Lower lobe of right lung (tissue), 2 donors: Measurements from ENCODE around the gene THSD8. TPM values are rescaled to one million over a fixed set of nuclear protein-coding genes. Genes with fewer than 3 reads are reported as not detected.

ENCODE experiments used
- ATAC-seq, 2 donors: fragments of 200-7000 bp; cut with Tn5 transposase; one replicate each; pipeline ENCODE4 v1.9.1; 2020 to 2022; ENCODE audit warnings: mild to moderate bottlenecking in 2 of 2, moderate library complexity in 2 of 2
- DNase-seq: peaks from one replicate; pipeline ENCODE4 v3.0.0-alpha.2; 2020
- H3K27ac ChIP-seq: fragments of 200-600 bp; one replicate; pipeline ENCODE4 v1.8.0; 2022
- H3K27me3 ChIP-seq: fragments of 200-600 bp; one replicate; pipeline ENCODE4 v1.8.0; 2022; ENCODE audit warnings: low read depth
- H3K36me3 ChIP-seq: fragments of 200-600 bp; one replicate; pipeline ENCODE4 v1.8.0; 2022; ENCODE audit warnings: mild to moderate bottlenecking
- H3K4me1 ChIP-seq: fragments of 200-600 bp; one replicate; pipeline ENCODE4 v1.8.0; 2022
- H3K4me3 ChIP-seq: fragments of 200-600 bp; one replicate; pipeline ENCODE4 v1.8.0; 2022; ENCODE audit warnings: mild to moderate bottlenecking
- H3K9me3 ChIP-seq: fragments of 200-600 bp; one replicate; pipeline ENCODE4 v1.8.0; 2022
- intact Hi-C: fragments of 100-400 bp; cut with DNase I; formaldehyde crosslinking; loops from one replicate; pipeline ENCODE4 v1.11.0; 2022
- total RNA-seq: library from RNA; stranded (reverse); fragmentation: NEBNext Ultra II Directional; extraction: Animal tissue kit (Norgen Biotek cat#: 25700); gene quantifications from one replicate; pipeline ENCODE4 v1.2.1, GENCODE V29; 2021
- TF ChIP-seq, protein P1 (sequence below): fragments of 200-600 bp; IDR thresholded peaks from one replicate; pipeline ENCODE4 v1.8.0; 2022; ENCODE audit warnings: antibody characterized with exemption, mild to moderate bottlenecking
- donor health status: DM: no; HTN: yes; CAD: no; lungs with severe emphysema.

THSD8 gene
- total RNA-seq, 1 donor from 2014 or later, result 1.5 TPM

DNA sequence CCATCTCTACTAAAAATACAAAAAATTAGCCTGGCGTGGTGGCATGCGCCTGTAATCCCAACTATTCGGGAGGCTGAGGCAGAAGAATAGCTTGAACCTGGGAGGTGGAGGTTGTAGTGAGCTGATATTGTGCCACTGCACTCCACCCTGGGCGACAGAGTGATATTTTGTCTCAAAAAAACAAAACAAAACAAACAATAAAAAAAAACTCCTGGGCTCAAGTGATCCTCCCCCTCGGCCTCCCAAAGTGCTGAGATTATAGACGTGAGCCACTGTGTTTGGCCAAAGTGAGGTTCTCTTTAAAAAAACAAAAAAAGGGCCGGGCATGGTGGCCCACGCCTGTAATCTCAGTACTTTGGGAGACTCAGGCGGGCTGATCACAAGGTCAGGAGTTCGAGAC, 14.4 kb upstream of the THSD8 start:
- no peaks in the 10 kb centered on the region for H3K27me3 ChIP-seq
- no peaks in the 10 kb centered on the region for H3K36me3 ChIP-seq
- no peaks in the 10 kb centered on the region for H3K9me3 ChIP-seq
- no peak for DNase-seq
- H3K4me3 ChIP-seq, result no peak overlapping the region
- peaks cover 69% of the 10 kb centered on the region for H3K4me1 ChIP-seq
- TF ChIP-seq, protein P1, sequence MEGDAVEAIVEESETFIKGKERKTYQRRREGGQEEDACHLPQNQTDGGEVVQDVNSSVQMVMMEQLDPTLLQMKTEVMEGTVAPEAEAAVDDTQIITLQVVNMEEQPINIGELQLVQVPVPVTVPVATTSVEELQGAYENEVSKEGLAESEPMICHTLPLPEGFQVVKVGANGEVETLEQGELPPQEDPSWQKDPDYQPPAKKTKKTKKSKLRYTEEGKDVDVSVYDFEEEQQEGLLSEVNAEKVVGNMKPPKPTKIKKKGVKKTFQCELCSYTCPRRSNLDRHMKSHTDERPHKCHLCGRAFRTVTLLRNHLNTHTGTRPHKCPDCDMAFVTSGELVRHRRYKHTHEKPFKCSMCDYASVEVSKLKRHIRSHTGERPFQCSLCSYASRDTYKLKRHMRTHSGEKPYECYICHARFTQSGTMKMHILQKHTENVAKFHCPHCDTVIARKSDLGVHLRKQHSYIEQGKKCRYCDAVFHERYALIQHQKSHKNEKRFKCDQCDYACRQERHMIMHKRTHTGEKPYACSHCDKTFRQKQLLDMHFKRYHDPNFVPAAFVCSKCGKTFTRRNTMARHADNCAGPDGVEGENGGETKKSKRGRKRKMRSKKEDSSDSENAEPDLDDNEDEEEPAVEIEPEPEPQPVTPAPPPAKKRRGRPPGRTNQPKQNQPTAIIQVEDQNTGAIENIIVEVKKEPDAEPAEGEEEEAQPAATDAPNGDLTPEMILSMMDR, result no peak
- ATAC-seq, result no peak
- H3K27ac ChIP-seq, result peak overlapping the region; percentile 99
- intact Hi-C loops, result no loop called here

DNA sequence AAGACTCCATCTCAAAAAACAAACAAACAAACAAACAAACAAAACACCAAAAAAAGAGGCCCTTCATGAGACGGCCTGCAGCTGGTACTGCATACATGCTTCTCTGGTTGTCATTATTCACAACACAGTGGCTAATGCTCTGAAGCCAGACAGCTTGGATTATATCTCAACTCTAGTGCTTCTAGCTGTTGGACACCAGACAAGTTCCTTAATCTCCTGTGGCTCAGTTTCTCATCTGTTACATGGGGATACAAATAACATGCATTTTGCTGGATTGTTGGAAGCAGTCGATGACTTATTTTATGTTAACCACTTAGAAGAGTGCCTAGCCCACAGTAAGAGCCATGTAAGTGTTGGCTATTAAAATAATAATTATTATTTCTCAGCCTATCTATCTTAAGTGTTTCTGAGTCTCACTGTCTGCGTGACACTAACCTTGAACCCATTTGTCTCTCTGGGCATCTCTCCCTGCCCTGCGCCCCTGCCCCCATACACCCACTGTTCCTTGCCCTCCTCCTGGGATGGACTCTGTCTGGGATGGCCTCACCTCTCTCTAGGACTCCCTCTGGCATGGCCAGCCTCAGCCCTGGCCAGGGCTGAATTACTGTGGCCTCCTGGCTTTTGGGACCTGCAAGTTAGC, 13.7 kb upstream of the THSD8 start:
- TF ChIP-seq, protein P1, result no peak
- ATAC-seq (no peak), DNase-seq (no peak)
- intact Hi-C loops, result no loop called here
- Histone ChIP-seq H3K27me3 (no peaks in the 10 kb centered on the region), H3K4me3 (peak overlapping the region; percentile 95), H3K4me1 (peaks cover 63% of the 10 kb centered on the region), H3K27ac (peak overlapping the region; percentile 99), H3K9me3 (no peaks in the 10 kb centered on the region), H3K36me3 (no peaks in the 10 kb centered on the region)

DNA sequence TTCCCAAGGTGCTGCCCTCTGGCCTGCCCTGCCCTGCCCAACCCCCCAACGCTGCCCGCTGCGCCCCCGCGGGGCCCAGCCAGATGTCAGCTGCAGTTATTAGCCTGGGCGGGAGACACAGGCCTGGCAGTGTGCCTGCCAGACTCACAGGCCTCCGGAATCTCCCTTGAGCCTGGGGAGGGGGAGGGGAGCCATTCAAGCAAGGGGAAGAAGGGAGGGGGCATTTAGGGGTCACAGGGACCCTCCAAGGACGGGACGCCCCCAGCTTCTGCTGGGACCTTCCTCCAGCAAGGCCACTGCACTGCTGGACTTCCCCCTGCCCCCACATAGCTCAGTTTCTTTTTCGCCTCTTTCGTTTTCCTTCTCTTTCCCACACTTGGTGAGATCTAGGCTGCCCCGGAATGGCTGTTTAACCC, 13.2 kb upstream of the THSD8 start:
- ATAC-seq (no peak), DNase-seq (peak; percentile 85)
- Histone ChIP-seq H3K9me3 (no peaks in the 10 kb centered on the region), H3K27ac (peak overlapping the region; percentile 99), H3K4me3 (peak overlapping the region; percentile 95), H3K36me3 (no peaks in the 10 kb centered on the region), H3K27me3 (no peaks in the 10 kb centered on the region), H3K4me1 (peaks cover 57% of the 10 kb centered on the region)
- intact Hi-C loops, result no loop called here
- TF ChIP-seq, protein P1, result no peak

DNA sequence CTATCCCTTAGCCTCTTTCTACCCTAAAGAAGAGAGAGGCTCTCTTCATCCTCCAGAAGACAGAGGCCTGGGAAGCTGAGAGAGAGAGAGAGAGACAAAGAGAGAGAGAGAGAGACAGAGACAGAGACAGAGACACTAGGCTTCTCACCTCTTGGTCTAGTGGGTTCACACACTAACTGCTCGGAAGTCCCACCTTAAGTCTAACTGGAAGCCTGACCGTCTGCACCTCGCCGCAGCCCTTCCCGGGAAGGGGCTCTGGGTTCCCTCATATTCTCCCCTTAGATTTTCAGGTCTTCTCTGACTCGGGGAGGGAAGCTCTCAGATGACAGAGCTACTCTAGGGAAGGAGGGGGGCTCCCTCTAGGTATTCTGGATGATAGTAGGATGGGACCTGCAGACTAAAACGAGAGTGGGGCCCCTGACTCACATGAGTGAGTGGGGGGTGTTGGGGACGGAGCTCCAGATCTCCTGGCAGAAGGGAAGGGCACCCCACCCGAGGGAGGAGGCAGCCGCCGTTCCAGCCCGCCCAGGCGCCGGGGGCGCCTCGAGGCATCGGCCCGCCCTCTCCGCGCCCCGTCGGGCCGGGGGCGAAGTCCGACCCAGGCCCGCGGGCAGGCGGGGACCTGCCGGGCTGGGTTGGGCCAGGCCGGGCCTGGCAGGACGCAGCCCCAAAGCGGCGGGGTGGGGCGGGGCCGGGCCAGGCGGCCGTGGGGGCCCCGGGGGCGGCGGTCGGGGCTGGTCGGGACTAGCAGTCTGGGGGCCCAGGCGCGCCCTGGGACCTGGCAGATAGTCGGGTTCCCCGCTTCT, 12.6 kb upstream of the THSD8 start:
- H3K9me3 ChIP-seq, result no peaks in the 10 kb centered on the region
- peak overlapping the region; percentile 99 for H3K27ac ChIP-seq
- peaks cover 57% of the 10 kb centered on the region for H3K4me1 ChIP-seq
- peak overlapping the region; percentile 95 for H3K4me3 ChIP-seq
- no peaks in the 10 kb centered on the region for H3K27me3 ChIP-seq
- no peaks in the 10 kb centered on the region for H3K36me3 ChIP-seq
- TF ChIP-seq, protein P1, result no peak
- DNase-seq, result no peak
- no peak for ATAC-seq
- intact Hi-C loops, result no loop called here

DNA sequence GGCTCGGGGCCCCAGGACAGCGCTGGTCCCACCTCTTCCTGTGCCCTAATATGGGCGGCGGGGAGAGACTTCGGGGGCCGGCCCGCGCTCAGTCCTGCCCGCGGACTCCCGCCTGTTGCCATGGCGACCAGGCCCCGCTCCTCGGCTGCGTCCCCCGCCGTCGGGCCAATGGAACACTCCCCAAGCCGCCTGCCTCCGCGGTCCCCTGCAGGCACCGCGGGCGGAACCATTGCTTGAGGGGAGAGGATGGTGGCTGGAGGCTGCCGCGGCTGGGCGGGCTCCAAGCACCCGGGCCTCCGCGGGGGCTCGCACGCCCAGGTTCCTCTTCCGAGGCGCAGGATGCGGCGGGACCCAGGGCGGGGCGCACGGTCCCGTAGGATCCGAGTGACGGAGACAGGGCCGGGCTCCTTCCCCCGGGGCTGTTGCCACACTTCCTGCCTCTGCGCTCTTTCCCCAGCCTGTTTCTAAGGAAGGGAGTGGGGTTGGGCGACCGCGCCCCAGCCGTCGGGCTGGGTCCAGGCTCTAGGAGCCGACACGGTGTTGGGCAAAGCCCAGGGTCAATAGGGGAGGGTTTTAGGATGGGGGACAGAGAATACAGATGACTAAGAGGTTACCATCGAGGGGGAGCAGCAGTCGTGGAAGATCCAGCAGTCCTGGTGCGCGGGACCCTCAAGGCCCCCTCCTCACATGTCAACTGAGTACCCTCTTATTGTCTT, 11.8 kb upstream of the THSD8 start:
- DNase-seq (peak; percentile 99), ATAC-seq (peak; percentile 49 to 68)
- TF ChIP-seq, protein P1, result no peak
- Histone ChIP-seq H3K4me1 (peaks cover 56% of the 10 kb centered on the region), H3K36me3 (no peaks in the 10 kb centered on the region), H3K27ac (peak overlapping the region; percentile 99), H3K4me3 (peak overlapping the region; percentile 95), H3K9me3 (no peaks in the 10 kb centered on the region), H3K27me3 (no peaks in the 10 kb centered on the region)
- intact Hi-C loops, result no loop called here
